Measurements from ENCODE around the gene PRKAR2A.
"Not testable (repeated sequence)": the region's sequence is repeated elsewhere in the genome, so short reads cannot be mapped to it uniquely, and the experiment has no call there.

The PRKAR2A gene

GRCh38 chr3:48770192-48770502 is 77.5 kb downstream of the PRKAR2A start:
- no peak for ATAC-seq
- Mint-ChIP-seq H3K4me3 (no peak overlapping the region), H3K36me3 (peaks cover 57% of the 10 kb centered on the region), H3K4me1 (no peaks in the 10 kb centered on the region), H3K9me3 (no peaks in the 10 kb centered on the region), H3K27me3 (no peaks in the 10 kb centered on the region), H3K27ac (no peak overlapping the region)

DNA sequence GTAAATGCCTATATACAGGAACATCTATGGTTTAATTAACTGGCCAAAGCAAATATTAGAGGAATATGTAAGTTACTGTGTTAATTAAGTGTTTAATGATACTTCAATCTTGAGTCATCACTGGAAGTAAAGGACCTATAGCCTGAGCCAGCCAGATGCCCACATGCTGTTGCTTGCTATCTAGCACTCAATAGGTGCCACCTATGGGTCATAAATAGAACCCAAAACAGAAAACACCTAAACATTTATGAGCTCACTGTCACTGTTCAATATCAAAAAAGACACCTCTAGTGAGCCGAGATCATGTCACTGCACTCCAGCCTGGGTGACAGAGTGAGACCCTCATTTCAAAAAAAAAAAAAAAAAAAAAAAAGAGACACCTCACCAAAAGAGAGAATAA is 82.3 kb downstream of the PRKAR2A start:
- no peaks in the 10 kb centered on the region for H3K9me3 Mint-ChIP-seq
- H3K36me3 Mint-ChIP-seq: peaks cover 38% of the 10 kb centered on the region
- no peak for ATAC-seq
- H3K27ac Mint-ChIP-seq: no peak overlapping the region
- no peak overlapping the region for H3K4me3 Mint-ChIP-seq
- no peaks in the 10 kb centered on the region for H3K4me1 Mint-ChIP-seq
- H3K27me3 Mint-ChIP-seq: no peaks in the 10 kb centered on the region

DNA sequence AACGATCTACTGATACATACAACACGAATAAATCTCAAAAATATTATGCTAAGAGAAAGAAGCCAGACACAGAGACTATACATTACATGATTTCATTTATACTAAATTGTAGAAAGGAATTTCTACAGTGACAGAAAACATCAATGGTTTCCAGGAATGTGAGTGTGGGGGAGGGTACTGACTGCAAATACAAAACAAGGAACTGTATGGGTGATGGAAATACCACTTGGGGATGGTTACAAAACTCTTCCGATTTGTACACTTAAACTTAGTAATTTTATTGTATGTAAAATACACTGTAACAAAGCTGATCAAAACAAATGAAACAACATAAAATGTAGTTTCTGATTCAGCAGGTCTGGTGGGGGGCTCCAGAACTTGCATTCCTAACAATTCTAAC is 84.9 kb downstream of the PRKAR2A start:
- no peaks in the 10 kb centered on the region for H3K27me3 Mint-ChIP-seq
- H3K4me1 Mint-ChIP-seq: no peaks in the 10 kb centered on the region
- no peak overlapping the region for H3K4me3 Mint-ChIP-seq
- no peak overlapping the region for H3K27ac Mint-ChIP-seq
- peaks cover 35% of the 10 kb centered on the region for H3K36me3 Mint-ChIP-seq
- H3K9me3 Mint-ChIP-seq: no peaks in the 10 kb centered on the region
- ATAC-seq: no peak

DNA sequence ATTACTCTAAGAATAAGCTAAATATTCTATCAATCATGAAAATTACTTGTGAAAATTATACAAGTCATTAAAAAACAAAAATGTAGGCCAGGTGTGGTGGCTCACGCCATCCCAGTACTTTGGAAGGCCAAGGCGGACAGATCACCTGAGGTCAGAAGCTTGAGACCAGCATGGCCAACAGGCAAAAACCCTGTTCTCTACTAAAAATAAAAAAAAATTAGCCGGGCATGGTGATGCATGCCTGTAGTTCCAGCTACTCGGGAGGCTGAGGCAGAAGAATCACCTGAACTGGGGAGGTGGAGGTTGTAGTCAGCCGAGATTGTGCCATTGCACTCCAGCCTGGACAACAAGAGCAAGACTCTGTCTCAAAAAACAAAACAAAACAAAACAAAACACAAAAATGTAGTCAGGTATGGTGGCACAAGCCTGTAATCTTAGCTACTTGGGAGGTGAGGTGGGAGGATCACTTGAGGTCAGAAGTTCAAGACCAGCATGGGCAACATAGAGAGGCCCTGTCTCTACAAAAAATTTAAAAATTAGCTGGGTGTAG is 87.6 kb downstream of the PRKAR2A start:
- H3K27ac Mint-ChIP-seq, H3K4me3 Mint-ChIP-seq, ATAC-seq, H3K9me3 Mint-ChIP-seq, H3K4me1 Mint-ChIP-seq, H3K27me3 Mint-ChIP-seq: not testable (repeated sequence)
- peaks cover 31% of the 10 kb centered on the region for H3K36me3 Mint-ChIP-seq

DNA sequence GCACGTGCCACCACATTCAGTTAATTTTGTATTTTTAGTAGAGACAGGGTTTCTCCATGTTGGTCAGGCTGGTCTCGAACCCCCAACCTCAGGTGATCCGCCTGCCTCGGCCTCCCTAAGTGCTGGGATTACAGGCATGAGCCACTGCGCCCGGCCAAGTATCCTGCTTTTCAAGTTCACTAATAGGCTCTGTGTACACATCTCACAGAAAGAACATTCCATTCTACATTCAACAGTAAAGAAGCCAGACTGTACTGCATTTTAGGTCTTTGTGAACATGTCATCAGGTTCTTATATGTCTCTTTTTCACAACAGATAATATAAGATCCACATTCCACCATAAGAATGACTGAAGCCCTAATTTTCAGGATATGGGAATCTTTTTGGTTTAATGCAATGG is 88.1 kb downstream of the PRKAR2A start:
- H3K27me3 Mint-ChIP-seq, H3K27ac Mint-ChIP-seq: not testable (repeated sequence)
- H3K36me3 Mint-ChIP-seq: peaks cover 26% of the 10 kb centered on the region

DNA sequence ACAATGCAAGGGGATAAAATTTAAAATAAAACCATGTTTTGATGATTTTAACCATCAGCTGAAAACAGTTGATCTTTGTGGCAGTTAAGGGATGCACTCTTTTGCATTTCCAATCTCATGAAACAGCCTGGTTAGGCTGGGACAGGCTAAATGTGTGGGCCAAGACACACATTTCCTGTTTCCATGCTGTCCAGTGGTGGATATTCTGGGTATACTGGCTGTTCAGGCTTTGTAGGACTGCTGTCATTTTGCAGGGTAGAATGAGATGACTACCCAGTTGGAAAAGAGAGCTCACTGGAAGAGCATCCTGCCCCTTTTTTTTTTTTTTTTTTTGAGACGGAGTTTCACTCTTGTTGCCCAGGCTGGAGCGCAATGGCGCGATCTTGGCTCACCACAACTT is 88.6 kb downstream of the PRKAR2A start:
- Mint-ChIP-seq H3K9me3 (no peaks in the 10 kb centered on the region), H3K27me3 (no peaks in the 10 kb centered on the region), H3K4me3 (no peak overlapping the region), H3K4me1 (no peaks in the 10 kb centered on the region), H3K36me3 (peaks cover 21% of the 10 kb centered on the region), H3K27ac (no peak overlapping the region)
- ATAC-seq: no peak

More for the DNA sequence above, 88.1 kb downstream of the PRKAR2A start:
- ATAC-seq, H3K9me3 Mint-ChIP-seq, H3K4me1 Mint-ChIP-seq, H3K4me3 Mint-ChIP-seq: not testable (repeated sequence)

DNA sequence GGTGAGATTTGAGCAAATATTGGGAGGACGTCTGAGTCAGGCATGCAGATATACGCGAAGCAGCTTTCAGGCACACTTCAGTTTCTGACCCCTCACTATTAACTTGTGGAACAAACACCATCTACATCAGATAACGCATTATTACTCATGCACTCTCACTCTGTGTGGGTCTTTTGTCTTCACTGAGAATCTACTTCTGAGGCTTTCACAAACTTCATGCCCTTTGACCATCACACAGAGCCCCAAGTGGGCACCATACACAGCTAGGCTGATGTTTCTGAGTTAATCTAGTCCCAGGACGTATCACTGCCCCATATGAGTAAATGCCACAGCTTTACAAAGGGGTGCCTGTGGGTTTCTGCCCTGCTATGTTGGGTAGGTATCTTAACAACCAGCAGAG is 91.0 kb downstream of the PRKAR2A start:
- Mint-ChIP-seq H3K36me3 (peaks cover 33% of the 10 kb centered on the region), H3K27me3 (no peaks in the 10 kb centered on the region), H3K27ac (no peak overlapping the region), H3K9me3 (no peaks in the 10 kb centered on the region), H3K4me1 (no peaks in the 10 kb centered on the region), H3K4me3 (no peak overlapping the region)
- no peak for ATAC-seq

GRCh38 chr3:48750856-48751255 is 96.8 kb downstream of the PRKAR2A start:
- Mint-ChIP-seq H3K4me3 (no peak overlapping the region), H3K36me3 (peaks cover 48% of the 10 kb centered on the region), H3K27ac (no peak overlapping the region), H3K27me3 (no peaks in the 10 kb centered on the region), H3K9me3 (no peaks in the 10 kb centered on the region), H3K4me1 (no peaks in the 10 kb centered on the region)
- ATAC-seq: no peak

- no peak overlapping the region for H3K4me3 Mint-ChIP-seq
- no peaks in the 10 kb centered on the region for H3K4me1 Mint-ChIP-seq
- no peaks in the 10 kb centered on the region for H3K27me3 Mint-ChIP-seq
- no peak for ATAC-seq
- H3K36me3 Mint-ChIP-seq: peaks cover 55% of the 10 kb centered on the region
- no peak overlapping the region for H3K27ac Mint-ChIP-seq
- H3K9me3 Mint-ChIP-seq: no peaks in the 10 kb centered on the region
These were observed 98.9 kb downstream of the PRKAR2A start for GRCh38 chr3:48748754-48749153.

DNA sequence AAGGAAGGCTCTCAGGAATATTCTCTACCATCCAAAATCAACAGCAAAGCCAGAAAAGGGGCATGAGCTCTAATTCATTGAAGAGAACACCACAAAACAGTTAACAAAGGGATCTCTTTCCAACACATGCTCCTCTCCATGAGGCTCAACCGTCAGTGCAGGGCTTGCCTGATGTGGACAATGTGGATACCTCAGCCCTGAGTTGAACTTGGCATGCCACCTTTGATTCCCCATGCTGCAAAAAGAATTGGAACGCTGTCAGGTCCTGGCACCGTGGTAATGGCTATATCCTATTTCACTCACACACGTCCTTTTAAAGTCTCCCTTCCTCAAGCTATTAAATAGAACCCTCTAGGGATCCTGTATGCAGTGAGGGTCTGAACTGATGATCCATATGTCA is 100.0 kb downstream of the PRKAR2A start:
- no peak for ATAC-seq
- no peaks in the 10 kb centered on the region for H3K27me3 Mint-ChIP-seq
- no peak overlapping the region for H3K27ac Mint-ChIP-seq
- H3K4me3 Mint-ChIP-seq: no peak overlapping the region
- no peaks in the 10 kb centered on the region for H3K4me1 Mint-ChIP-seq
- no peaks in the 10 kb centered on the region for H3K9me3 Mint-ChIP-seq
- peaks cover 50% of the 10 kb centered on the region for H3K36me3 Mint-ChIP-seq

DNA sequence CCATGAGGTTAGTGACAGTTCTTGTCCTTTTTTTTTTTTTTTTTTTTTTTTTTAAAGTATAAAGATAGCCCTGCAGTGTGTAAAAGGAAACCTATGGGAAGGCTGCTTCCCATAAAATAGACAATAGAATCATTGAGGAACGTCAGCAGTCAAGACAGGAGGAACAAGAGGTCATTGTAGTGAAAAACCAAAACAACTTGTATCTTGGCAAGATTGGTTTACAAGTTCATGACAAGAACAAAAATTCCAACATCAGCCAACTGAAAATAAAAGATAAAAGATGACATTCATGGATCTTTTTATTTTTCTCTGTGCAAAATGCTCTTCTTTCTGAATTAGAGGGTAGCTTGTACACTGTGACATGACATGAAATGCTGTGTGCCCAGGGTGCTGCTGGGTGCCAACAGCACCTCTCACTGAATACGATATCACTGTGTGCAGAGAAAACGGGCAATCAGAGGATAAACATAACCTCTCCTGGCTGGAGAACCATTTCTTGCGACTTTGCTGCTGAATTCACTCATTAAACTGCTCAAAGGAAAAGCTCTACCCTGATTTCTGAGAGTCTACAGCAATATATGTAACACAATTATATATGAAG is 100.6 kb downstream of the PRKAR2A start:
- ATAC-seq: no peak
- Mint-ChIP-seq H3K27me3 (no peaks in the 10 kb centered on the region), H3K4me3 (no peak overlapping the region), H3K4me1 (no peaks in the 10 kb centered on the region), H3K9me3 (no peaks in the 10 kb centered on the region), H3K36me3 (peaks cover 46% of the 10 kb centered on the region), H3K27ac (no peak overlapping the region)

DNA sequence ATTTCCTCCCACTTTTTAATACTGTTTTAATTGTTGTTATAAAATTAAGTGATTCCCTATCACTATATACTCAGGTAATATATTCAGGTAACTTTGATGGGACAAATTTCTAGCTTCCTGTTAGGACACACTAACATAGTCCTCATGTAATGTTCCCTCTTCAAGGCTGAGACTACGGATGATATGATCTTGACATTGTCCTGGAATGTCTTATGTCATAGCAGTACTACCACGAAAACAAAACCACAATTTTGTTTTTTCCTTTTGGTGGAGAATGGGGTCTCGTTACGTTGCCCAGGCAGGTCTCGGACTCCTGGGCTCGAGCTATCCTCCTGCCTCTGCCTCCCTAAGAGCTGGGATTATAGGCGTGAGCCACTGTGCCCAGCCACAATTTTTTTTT is 103.9 kb downstream of the PRKAR2A start:
- Mint-ChIP-seq H3K27me3 (no peaks in the 10 kb centered on the region), H3K27ac (no peak overlapping the region), H3K4me1 (peaks cover 9% of the 10 kb centered on the region), H3K4me3 (no peak overlapping the region), H3K36me3 (peaks cover 30% of the 10 kb centered on the region), H3K9me3 (no peaks in the 10 kb centered on the region)
- no peak for ATAC-seq

DNA sequence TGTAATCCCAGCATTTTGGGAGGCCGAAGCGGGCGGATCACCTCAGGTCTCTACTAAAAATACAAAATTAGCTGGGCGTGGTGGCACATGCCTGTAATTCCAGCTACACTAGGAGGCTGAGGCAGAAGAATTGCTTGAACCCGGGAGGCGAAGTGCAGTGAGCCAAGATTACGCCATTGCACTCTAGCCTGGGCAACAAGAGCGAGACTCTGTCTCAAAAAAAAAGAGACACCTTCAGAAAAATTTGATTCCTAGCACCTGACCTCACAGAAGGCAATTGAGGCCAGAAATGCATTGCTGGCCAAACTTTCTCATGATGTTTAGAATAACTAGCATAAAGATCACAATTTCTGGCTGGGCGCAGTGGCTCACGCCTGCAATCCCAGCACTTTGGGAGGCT is 106.4 kb downstream of the PRKAR2A start:
- H3K4me1 Mint-ChIP-seq: peaks cover 20% of the 10 kb centered on the region
- not testable (repeated sequence) for H3K27me3 Mint-ChIP-seq, H3K9me3 Mint-ChIP-seq, H3K27ac Mint-ChIP-seq, ATAC-seq, H3K4me3 Mint-ChIP-seq
- peaks cover 11% of the 10 kb centered on the region for H3K36me3 Mint-ChIP-seq

GRCh38 chr3:48739955-48740823 is 107.5 kb downstream of the PRKAR2A start:
- H3K4me1 Mint-ChIP-seq: peaks cover 20% of the 10 kb centered on the region
- H3K4me3 Mint-ChIP-seq: peak overlapping the region; percentile 51
- H3K27me3 Mint-ChIP-seq: no peaks in the 10 kb centered on the region

DNA sequence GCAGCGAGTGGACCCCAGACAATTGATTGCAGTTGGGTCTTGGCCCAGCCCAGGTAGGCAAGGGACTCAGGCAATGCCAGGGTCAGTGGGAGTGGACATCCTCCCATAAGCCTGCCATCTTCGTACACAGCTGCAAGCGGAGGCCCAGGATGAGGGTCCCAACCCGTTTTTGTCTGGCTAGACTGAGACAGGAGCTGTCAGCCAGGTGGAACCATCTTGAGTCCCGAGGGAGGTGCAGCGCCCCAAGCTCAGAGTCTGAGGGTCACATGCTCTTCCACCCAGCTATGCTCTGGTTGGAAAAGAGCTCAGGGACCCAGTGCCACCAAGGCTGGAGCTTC is 108.1 kb downstream of the PRKAR2A start:
- H3K27me3 Mint-ChIP-seq: no peaks in the 10 kb centered on the region

More at GRCh38 chr3:48739955-48740823, 107.5 kb downstream of the PRKAR2A start:
- no peaks in the 10 kb centered on the region for H3K9me3 Mint-ChIP-seq
- H3K36me3 Mint-ChIP-seq: peaks cover under 1% of the 10 kb centered on the region
- peak overlapping the region; percentile 48 for H3K27ac Mint-ChIP-seq
- peak; percentile 91 for ATAC-seq

More for the DNA sequence above, 108.1 kb downstream of the PRKAR2A start:
- ATAC-seq: peak; percentile 61
- Mint-ChIP-seq H3K9me3 (no peaks in the 10 kb centered on the region), H3K4me3 (peak overlapping the region; percentile 51), H3K4me1 (peaks cover 20% of the 10 kb centered on the region), H3K27ac (peak overlapping the region; percentile 48), H3K36me3 (no peaks in the 10 kb centered on the region)
